Esophagus muscularis mucosa (tissue), 4 donors: ENCODE data around the gene SYTL1. TPM values are rescaled to one million over a fixed set of nuclear protein-coding genes. Genes with fewer than 3 reads are reported as not detected.

ENCODE experiments used
- DNase-seq: peaks from one replicate; pipeline ENCODE4 v3.0.0-alpha.2; 2017; ENCODE audit errors: extremely low spot score
- H3K27ac ChIP-seq, 4 donors: fragments of 200-600 bp; sonication (generic); replicated peaks in 1 of 4; 1 replicate in 3 of 4; 2 replicates in 1 of 4; pipeline ENCODE4 v1.5.1; 2016 to 2019; ENCODE audit warnings: mild to moderate bottlenecking in 1 of 4
- H3K27me3 ChIP-seq, 4 donors: fragments of 200-600 bp; sonication (generic); one replicate each; pipeline versions ENCODE4 v1.5.1 to v1.6.0; 2016 to 2019
- H3K36me3 ChIP-seq, 4 donors: fragments of 200-600 bp; sonication (generic); one replicate each; pipeline ENCODE4 v1.5.1; 2016 to 2019
- H3K4me1 ChIP-seq, 4 donors: fragments of 200-600 bp; sonication (generic); one replicate each; pipeline ENCODE4 v1.5.1; 2016 to 2019
- H3K4me3 ChIP-seq, 4 donors: fragments of 200-600 bp; sonication (generic); 1 replicate in 2 of 4; 2 replicates in 2 of 4; pipeline ENCODE4 v1.5.1; 2016 to 2019; ENCODE audit warnings: mild to moderate bottlenecking in 4 of 4, moderate library complexity in 1 of 4
- H3K9me3 ChIP-seq, 4 donors: fragments of 200-600 bp; sonication (generic); 1 replicate in 3 of 4; 2 replicates in 1 of 4; pipeline ENCODE4 v1.5.1; 2016 to 2019
- EP300 ChIP-seq: sonication (generic); formaldehyde crosslinking; IDR thresholded peaks from one replicate; pipeline ENCODE4 v1.6.1; 2017; ENCODE audit warnings: antibody characterized with exemption
- POLR2A ChIP-seq: fragments of 450-650 bp; IDR thresholded peaks from one replicate; pipeline ENCODE4 v1.6.1; 2017; ENCODE audit warnings: antibody characterized with exemption, moderate library complexity, mild to moderate bottlenecking, low read depth
- POLR2AphosphoS5 ChIP-seq, 2 donors: sonication (generic); formaldehyde crosslinking; IDR thresholded peaks; one replicate each; pipeline ENCODE4 v1.6.1; 2017; ENCODE audit warnings: antibody characterized with exemption in 2 of 2
- WGBS: methylation state at CpG from one replicate; pipeline ENCODE4 v1.1.5; 2018; 5-methylcytosine and 5-hydroxymethylcytosine counted together
- intact Hi-C: fragments of 100-400 bp; cut with DNase I; formaldehyde crosslinking; loops from one replicate; pipeline ENCODE4 v1.15.1; 2023
- total RNA-seq, 4 donors: library from RNA; depleted of rRNA; stranded (reverse); fragments of >200 nt; gene quantifications; one replicate each; pipeline versions ENCODE4 v1.1.0 to v1.2.1, GENCODE V29; 2016
- TF ChIP-seq, protein P1 (sequence below), 3 experiments: fragments of 200-600 bp in 2 of 3; fragments of 450-650 bp in 1 of 3; sonication (generic) in 2 of 3; IDR thresholded peaks; one replicate each; pipeline ENCODE4 v1.5.1; 2017 to 2019; ENCODE audit warnings: antibody characterized with exemption in 3 of 3, mild to moderate bottlenecking in 2 of 3, moderate library complexity in 1 of 3

The SYTL1 gene
- total RNA-seq, 4 donors from 2014 or later: 0.29 to 3.7 (median 1.5) TPM

DNA sequence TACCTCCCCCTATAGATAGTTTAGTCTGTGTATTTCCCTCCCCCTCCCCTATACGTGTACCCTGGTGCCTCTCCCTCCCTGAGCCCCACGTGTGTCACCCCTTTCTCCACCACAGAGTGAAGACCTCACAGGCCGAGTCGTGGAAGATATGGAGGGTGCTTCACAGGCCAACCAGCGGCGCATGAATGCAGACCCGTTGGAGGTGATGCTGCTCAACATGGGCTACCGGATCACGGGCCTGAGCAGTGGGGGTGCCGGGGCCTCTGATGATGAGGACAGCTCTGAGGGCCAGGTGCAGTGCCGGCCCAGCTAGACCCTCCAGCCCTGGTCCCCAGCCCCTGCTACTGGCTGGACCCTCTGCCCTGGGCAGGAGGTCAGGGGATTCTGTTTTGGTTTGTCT is 35.8 kb upstream of the SYTL1 start:
- peaks cover under 1 to 6% (median 4%) of the 10 kb centered on the region in 4 donors for H3K4me1 ChIP-seq
- DNase-seq: no peak
- TF ChIP-seq, protein P1, sequence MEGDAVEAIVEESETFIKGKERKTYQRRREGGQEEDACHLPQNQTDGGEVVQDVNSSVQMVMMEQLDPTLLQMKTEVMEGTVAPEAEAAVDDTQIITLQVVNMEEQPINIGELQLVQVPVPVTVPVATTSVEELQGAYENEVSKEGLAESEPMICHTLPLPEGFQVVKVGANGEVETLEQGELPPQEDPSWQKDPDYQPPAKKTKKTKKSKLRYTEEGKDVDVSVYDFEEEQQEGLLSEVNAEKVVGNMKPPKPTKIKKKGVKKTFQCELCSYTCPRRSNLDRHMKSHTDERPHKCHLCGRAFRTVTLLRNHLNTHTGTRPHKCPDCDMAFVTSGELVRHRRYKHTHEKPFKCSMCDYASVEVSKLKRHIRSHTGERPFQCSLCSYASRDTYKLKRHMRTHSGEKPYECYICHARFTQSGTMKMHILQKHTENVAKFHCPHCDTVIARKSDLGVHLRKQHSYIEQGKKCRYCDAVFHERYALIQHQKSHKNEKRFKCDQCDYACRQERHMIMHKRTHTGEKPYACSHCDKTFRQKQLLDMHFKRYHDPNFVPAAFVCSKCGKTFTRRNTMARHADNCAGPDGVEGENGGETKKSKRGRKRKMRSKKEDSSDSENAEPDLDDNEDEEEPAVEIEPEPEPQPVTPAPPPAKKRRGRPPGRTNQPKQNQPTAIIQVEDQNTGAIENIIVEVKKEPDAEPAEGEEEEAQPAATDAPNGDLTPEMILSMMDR (IDR thresholded peaks at IDR 0.05): no peak
- TF ChIP-seq POLR2AphosphoS5 (IDR thresholded peaks at IDR 0.05): no peak
- TF ChIP-seq EP300: no peak
- no peak for TF ChIP-seq POLR2A
- H3K4me3 ChIP-seq: no peak overlapping the region
- no peaks in the 10 kb centered on the region for H3K9me3 ChIP-seq
- H3K36me3 ChIP-seq: peaks cover 24 to 80% (median 65%) of the 10 kb centered on the region in 4 donors
- intact Hi-C loops: no loop called here
- H3K27ac ChIP-seq: no peak overlapping the region
- WGBS: 83% methylated on average over 11 of the region's 11 CpGs
- no peaks in the 10 kb centered on the region for H3K27me3 ChIP-seq

GRCh38 chr1:27306892-27307761 is 34.7 kb upstream of the SYTL1 start:
- H3K27ac ChIP-seq: no peak overlapping the region
- H3K4me3 ChIP-seq: no peak overlapping the region
- intact Hi-C loops: no loop called here
- TF ChIP-seq POLR2AphosphoS5 (IDR thresholded peaks at IDR 0.05): no peak
- WGBS: 79% methylated on average over 11 of the region's 11 CpGs
- no peaks in the 10 kb centered on the region for H3K9me3 ChIP-seq
- no peaks in the 10 kb centered on the region for H3K4me1 ChIP-seq
- H3K27me3 ChIP-seq: no peaks in the 10 kb centered on the region
- no peak for DNase-seq
- peaks cover 23 to 75% (median 59%) of the 10 kb centered on the region in 4 donors for H3K36me3 ChIP-seq

DNA sequence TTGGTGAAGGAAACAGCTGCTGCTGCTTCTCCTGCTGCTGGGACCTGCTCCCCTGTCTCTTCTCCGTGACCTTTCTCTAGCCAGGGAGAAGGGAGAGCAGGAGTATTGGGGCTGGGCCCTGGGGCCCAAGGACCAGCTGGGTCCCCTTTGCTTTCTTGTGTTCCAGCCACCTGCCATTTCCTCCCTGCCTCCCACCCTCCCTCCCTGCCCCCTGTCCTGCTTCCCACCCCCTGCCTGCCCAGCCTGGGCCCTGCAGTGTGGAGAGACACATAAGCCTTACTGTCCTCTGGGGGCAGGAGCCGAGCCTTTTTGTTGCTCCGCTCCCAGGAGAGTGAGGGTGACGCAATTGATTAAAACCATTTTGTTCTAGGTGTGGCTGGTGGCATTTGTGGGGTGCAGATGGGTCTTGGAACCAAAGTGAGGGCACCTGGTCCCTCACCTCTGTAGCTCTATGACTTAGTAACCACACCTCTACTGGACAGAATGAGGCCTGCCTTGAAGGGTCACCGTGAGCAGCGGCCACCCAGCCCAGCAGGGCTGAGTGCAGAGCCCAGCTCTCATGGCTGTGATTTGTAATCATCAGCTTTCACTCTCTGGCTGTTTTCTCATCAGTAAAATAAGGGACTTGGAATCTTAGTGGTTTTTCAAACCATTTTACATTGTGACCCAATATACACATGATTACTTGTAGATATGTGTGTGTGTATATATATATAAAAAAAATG is 33.8 kb upstream of the SYTL1 start:
- H3K4me3 ChIP-seq: no peak overlapping the region
- 88% methylated on average over 6 of the region's 6 CpGs for WGBS

DNA sequence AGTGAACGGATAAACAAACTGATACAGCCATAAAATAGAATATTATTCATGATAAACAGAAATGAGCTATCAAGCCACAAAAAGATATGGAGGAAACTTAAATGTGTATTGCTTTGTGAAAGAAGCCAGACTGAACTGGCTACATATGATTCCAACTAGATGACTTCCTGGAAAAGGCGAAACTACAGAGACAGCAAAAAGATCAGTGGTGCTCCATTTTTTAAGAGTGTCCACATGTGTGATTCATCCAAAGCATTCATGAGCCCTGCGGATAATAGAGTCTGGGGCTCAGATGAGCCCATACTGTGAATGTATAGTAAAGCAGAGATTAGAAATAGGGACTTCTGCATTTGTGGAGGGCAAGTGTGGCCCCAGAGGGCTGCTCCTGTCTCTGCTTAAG is 27.7 kb upstream of the SYTL1 start:
- Histone ChIP-seq H3K9me3 (no peaks in the 10 kb centered on the region), H3K4me1 (no peaks in the 10 kb centered on the region), H3K27ac (no peak overlapping the region), H3K36me3 (peaks cover 0 to 16% (median 7%) of the 10 kb centered on the region in 4 donors), H3K4me3 (no peak overlapping the region), H3K27me3 (no peaks in the 10 kb centered on the region)
- 84% methylated on average over 3 of the region's 3 CpGs for WGBS
- no peak for DNase-seq
- intact Hi-C loops: no loop called here
- no peak for TF ChIP-seq POLR2A
- TF ChIP-seq POLR2AphosphoS5 (IDR thresholded peaks at IDR 0.05): no peak
- TF ChIP-seq, protein P1 (IDR thresholded peaks at IDR 0.05): no peak
- TF ChIP-seq EP300: no peak

More for the DNA sequence above, 33.8 kb upstream of the SYTL1 start:
- Histone ChIP-seq H3K27ac (no peak overlapping the region), H3K4me1 (no peaks in the 10 kb centered on the region), H3K36me3 (peaks cover 23 to 66% (median 50%) of the 10 kb centered on the region in 4 donors), H3K9me3 (no peaks in the 10 kb centered on the region), H3K27me3 (no peaks in the 10 kb centered on the region)
- intact Hi-C loops: no loop called here
- DNase-seq: no peak
- TF ChIP-seq POLR2AphosphoS5 (IDR thresholded peaks at IDR 0.05): no peak
- no peak for TF ChIP-seq EP300
- TF ChIP-seq, protein P1 (IDR thresholded peaks at IDR 0.05): no peak
- TF ChIP-seq POLR2A: no peak

DNA sequence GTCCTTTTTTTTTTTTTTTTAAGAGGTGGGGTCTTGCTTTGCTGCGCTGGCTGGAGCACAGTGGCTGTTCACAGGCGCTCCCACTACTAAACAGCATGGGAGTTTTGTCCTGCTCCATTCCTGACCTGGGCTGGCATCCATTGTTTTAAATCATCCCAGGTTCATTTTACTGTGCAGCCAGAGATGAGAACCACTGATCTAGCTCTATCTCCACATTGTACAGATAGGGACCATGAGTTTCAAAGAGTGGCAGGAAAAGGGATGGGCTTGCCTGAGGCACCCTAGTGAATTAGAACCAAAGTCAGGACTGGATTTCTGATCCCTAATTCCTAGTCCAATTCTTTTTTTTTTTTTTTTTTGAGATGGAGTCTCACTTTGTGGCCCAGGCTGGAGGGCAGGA is 27.1 kb upstream of the SYTL1 start:
- DNase-seq: no peak
- no peak overlapping the region for H3K27ac ChIP-seq

More for the DNA sequence above, 27.1 kb upstream of the SYTL1 start:
- Histone ChIP-seq H3K4me1 (no peaks in the 10 kb centered on the region), H3K36me3 (peaks cover 0 to 15% (median 7%) of the 10 kb centered on the region in 4 donors), H3K27me3 (no peaks in the 10 kb centered on the region), H3K4me3 (no peak overlapping the region), H3K9me3 (no peaks in the 10 kb centered on the region)
- no peak for TF ChIP-seq POLR2AphosphoS5 (IDR thresholded peaks at IDR 0.05)
- TF ChIP-seq POLR2A: no peak
- TF ChIP-seq, protein P1 (IDR thresholded peaks at IDR 0.05): no peak
- no peak for TF ChIP-seq EP300
- 65% methylated on average over 2 of the region's 2 CpGs for WGBS
- intact Hi-C loops: no loop called here
